Spinal cord (tissue), 10 donors: ENCODE results near the gene PACRG. TPM values are rescaled to one million over a fixed set of nuclear protein-coding genes. Genes with fewer than 3 reads are reported as not detected.
A peak's percentile ranks its signal among the peaks of the same experiment; 100 is the strongest.

ENCODE experiments used
- DNase-seq, 6 donors: peaks; one replicate each; pipeline versions ENCODE4 v3.0.0 to v3.0.0-alpha.2; 2013 to 2015; ENCODE audit warnings: low spot score in 6 of 6, low read depth in 4 of 6
- H3K27ac ChIP-seq: one replicate; pipeline ENCODE4 v1.5.1; 2013; ENCODE audit warnings: low read depth, low read length, control low read depth
- H3K27me3 ChIP-seq: one replicate; pipeline ENCODE4 v1.6.1; 2013; ENCODE audit warnings: low read length; ENCODE audit not compliant: control insufficient read depth, insufficient read depth
- H3K36me3 ChIP-seq: one replicate; pipeline ENCODE4 v1.6.1; 2013; ENCODE audit warnings: low read length; ENCODE audit not compliant: control insufficient read depth, insufficient read depth
- H3K4me1 ChIP-seq: one replicate; pipeline ENCODE4 v1.6.1; 2013; ENCODE audit warnings: low read length; ENCODE audit not compliant: control insufficient read depth, insufficient read depth
- H3K4me3 ChIP-seq: one replicate; pipeline ENCODE4 v1.5.1; 2013; ENCODE audit warnings: low read depth, low read length, control low read depth
- H3K9me3 ChIP-seq: one replicate; pipeline ENCODE4 v1.6.1; 2013; ENCODE audit warnings: low read length; ENCODE audit not compliant: control insufficient read depth, insufficient read depth
- WGBS: methylation state at CpG from one replicate; pipeline ENCODE4 v1.1.5; 2013; ENCODE audit warnings: missing lambda C conversion rate; ENCODE audit not compliant: insufficient coverage; 5-methylcytosine and 5-hydroxymethylcytosine counted together
- polyA plus RNA-seq, 2 donors: library from polyadenylated mRNA; unstranded; fragments of 120-200 nt; gene quantifications; one replicate each; pipeline ENCODE4 v1.2.1, GENCODE V29; 2013; ENCODE audit not compliant: insufficient read length in 2 of 2
- total RNA-seq, 2 donors: library from RNA; depleted of rRNA in 1 of 2; stranded (reverse); fragments of 120-200 nt in 1 of 2; fragments of >200 nt in 1 of 2; gene quantifications; one replicate each; pipeline versions ENCODE4 v1.2.3 to v1.2.4, GENCODE V29; 2013 to 2014
- donor health status: healthy.

Gene PACRG
- total and polyA plus RNA-seq, 4 donors = 9.5 to 21.2 (median 17.8) TPM

DNA sequence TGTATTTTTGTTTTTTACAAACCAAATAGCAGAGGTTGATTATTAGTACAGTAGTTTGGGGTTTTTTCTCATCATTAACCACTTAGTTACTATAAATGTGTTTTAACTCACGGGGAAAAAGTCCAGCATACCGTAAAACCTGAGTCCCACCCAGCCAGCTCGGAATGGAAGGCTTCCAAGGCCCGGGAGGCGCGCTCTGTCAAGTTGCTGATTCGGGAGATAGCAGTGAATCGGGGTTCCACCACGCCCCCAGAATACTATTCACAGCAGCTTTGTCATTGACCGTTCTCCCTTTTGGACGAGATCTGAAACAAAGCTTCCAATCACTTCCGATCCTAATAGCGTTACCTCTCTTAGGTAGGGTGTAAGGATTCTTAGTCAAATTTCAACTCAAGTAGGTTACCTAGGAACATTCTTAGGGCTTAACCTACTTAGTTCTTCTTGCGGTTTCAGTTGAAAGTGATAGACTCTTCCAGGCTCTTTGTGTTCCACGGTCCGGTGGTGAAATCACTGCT lies 453.9 kb downstream of the PACRG start:
- Histone ChIP-seq H3K27ac (peak overlapping the region; percentile 77), H3K27me3 (no peaks in the 10 kb centered on the region)
- 69% methylated on average over 6 of the region's 16 CpGs for WGBS

GRCh38 chr6:163182696-163183095 lies 454.9 kb downstream of the PACRG start:
- no peak for DNase-seq
- Histone ChIP-seq H3K27me3 (no peaks in the 10 kb centered on the region), H3K9me3 (no peaks in the 10 kb centered on the region), H3K4me3 (no peak overlapping the region), H3K27ac (peak overlapping the region; percentile 77), H3K4me1 (peaks cover 58% of the 10 kb centered on the region), H3K36me3 (peaks cover 6% of the 10 kb centered on the region)
- WGBS = 88% methylated on average over 4 of the region's 7 CpGs

More for the DNA sequence above, 453.9 kb downstream of the PACRG start:
- DNase-seq = peak in 1 of 6 donors; percentile 29
- no peaks in the 10 kb centered on the region for H3K36me3 ChIP-seq
- H3K4me3 ChIP-seq = peak overlapping the region; percentile 24
- H3K9me3 ChIP-seq = no peaks in the 10 kb centered on the region
- H3K4me1 ChIP-seq = peaks cover 61% of the 10 kb centered on the region

DNA sequence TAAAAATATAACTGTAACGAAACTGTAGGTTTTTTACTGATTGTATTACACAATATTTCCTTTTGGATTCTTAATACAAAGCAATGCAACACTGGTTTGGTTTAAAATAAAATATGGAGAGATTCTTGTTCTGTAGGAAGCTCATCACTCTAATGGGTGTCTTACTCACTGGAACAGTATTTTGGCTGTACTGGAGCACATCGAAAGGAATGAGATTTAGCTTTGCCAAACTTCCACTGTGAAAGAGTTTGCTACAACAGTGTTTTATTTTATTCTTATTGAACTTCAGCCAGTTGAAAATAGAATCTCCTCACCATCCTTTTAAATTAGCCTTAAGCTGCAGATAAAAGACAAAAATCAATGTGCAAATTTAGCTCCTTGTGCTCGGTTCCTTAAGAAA lies 456.0 kb downstream of the PACRG start:
- Histone ChIP-seq H3K27me3 (no peaks in the 10 kb centered on the region), H3K4me1 (peaks cover 54% of the 10 kb centered on the region), H3K9me3 (no peaks in the 10 kb centered on the region), H3K27ac (peak overlapping the region; percentile 71), H3K36me3 (peaks cover 7% of the 10 kb centered on the region), H3K4me3 (peak overlapping the region; percentile 0)
- WGBS = no CpG with 5 or more reads among the region's 3 CpGs
- peak in 2 of 6 donors; percentile 41 to 58 for DNase-seq

GRCh38 chr6:163185744-163186143 lies 458.0 kb downstream of the PACRG start:
- no peaks in the 10 kb centered on the region for H3K9me3 ChIP-seq
- H3K4me3 ChIP-seq = no peak overlapping the region
- peak in 2 of 6 donors; percentile 45 to 49 for DNase-seq
- WGBS = 26% methylated on average over 3 of the region's 4 CpGs
- peaks cover 7% of the 10 kb centered on the region for H3K36me3 ChIP-seq
- peak overlapping the region; percentile 74 for H3K27ac ChIP-seq
- peaks cover 42% of the 10 kb centered on the region for H3K4me1 ChIP-seq
- no peaks in the 10 kb centered on the region for H3K27me3 ChIP-seq

DNA sequence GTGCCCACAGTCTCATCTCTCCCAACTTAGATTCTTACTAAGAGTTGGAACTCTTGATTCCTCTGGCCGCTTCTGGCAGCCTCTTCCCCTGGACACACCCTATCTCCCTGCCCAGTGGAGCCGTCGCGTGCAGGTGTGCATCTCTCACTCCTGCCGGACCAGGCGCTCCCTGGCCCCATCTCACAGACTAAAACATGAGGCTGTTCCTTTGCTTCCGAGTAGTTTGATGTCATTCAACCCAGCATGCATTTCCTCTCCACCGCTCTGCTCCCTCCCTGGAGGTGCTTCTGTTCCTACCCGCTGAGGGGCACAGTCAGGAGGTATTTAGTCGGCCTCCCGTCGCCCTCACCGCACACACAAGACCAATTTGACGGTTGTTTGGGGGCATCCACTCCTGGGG lies 458.8 kb downstream of the PACRG start:
- H3K4me1 ChIP-seq = peaks cover 38% of the 10 kb centered on the region
- DNase-seq = no peak
- H3K27ac ChIP-seq = peak overlapping the region; percentile 74
- H3K9me3 ChIP-seq = no peaks in the 10 kb centered on the region
- no peaks in the 10 kb centered on the region for H3K27me3 ChIP-seq
- peaks cover 7% of the 10 kb centered on the region for H3K36me3 ChIP-seq
- no peak overlapping the region for H3K4me3 ChIP-seq
- 74% methylated on average over 14 of the region's 14 CpGs for WGBS

- H3K4me3 ChIP-seq = no peak overlapping the region
- no peaks in the 10 kb centered on the region for H3K9me3 ChIP-seq
- H3K27me3 ChIP-seq = no peaks in the 10 kb centered on the region
- no peak for DNase-seq
- no peak overlapping the region for H3K27ac ChIP-seq
- peaks cover 7% of the 10 kb centered on the region for H3K36me3 ChIP-seq
- 98% methylated on average over 17 of the region's 17 CpGs for WGBS
- H3K4me1 ChIP-seq = peaks cover 40% of the 10 kb centered on the region
These were observed 459.4 kb downstream of the PACRG start for GRCh38 chr6:163187201-163187600.

DNA sequence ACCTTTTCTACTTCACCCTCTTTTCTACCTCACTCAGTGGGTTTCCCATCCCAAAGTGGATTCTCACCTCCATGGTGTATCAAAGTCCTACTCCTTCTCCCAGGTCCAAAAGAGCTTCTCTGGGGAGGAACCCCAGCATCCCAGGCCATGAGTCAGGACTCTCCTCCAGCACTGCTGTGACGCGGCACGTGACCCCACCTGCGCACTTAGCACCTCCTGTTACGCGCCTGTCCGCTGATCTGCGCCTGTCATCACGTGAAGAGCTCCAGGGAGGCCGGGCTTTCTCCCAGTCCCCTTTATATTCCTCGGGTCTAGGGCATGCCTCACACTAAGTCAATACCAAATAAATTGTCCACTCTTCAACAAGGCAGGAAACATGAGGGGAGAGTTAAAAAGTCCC lies 459.8 kb downstream of the PACRG start:
- H3K27me3 ChIP-seq = no peaks in the 10 kb centered on the region
- no peak overlapping the region for H3K4me3 ChIP-seq
- H3K36me3 ChIP-seq = peaks cover 7% of the 10 kb centered on the region
- H3K9me3 ChIP-seq = no peaks in the 10 kb centered on the region
- H3K27ac ChIP-seq = no peak overlapping the region
- no peak for DNase-seq
- peaks cover 41% of the 10 kb centered on the region for H3K4me1 ChIP-seq
- WGBS = over 99% methylated on average over 10 of the region's 11 CpGs

- Histone ChIP-seq H3K4me1 (peaks cover 37% of the 10 kb centered on the region), H3K27me3 (no peaks in the 10 kb centered on the region), H3K4me3 (no peak overlapping the region), H3K9me3 (no peaks in the 10 kb centered on the region), H3K36me3 (peaks cover 7% of the 10 kb centered on the region), H3K27ac (no peak overlapping the region)
- no peak for DNase-seq
- 100% methylated on average over 1 of the region's 6 CpGs for WGBS
These were observed 461.0 kb downstream of the PACRG start for GRCh38 chr6:163188746-163189145.

DNA sequence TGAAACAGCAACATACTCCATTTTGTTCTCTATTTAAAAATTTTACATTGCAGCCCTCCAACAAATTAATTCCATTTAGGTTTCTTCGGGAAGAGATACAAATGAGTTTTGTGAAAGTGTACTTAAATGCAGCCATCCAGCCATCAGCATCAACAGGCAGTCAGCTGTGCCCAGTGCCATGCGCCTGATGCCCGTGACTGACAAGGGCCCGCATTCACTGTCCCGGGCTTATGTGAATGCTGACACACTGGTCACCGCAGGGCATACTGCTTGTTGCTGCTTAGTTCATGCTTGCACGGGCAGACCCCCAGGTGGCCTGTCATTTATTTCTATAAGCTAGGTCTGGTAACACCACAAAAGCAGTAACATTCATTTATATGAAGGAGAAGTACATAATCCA lies 461.8 kb downstream of the PACRG start:
- peaks cover 37% of the 10 kb centered on the region for H3K4me1 ChIP-seq
- 71% methylated on average over 5 of the region's 7 CpGs for WGBS
- peaks cover 7% of the 10 kb centered on the region for H3K36me3 ChIP-seq
- H3K4me3 ChIP-seq = no peak overlapping the region
- H3K27ac ChIP-seq = no peak overlapping the region
- peak in 1 of 6 donors; percentile 50 for DNase-seq
- no peaks in the 10 kb centered on the region for H3K27me3 ChIP-seq
- H3K9me3 ChIP-seq = no peaks in the 10 kb centered on the region

GRCh38 chr6:163190786-163191185 lies 463.0 kb downstream of the PACRG start:
- H3K9me3 ChIP-seq = no peaks in the 10 kb centered on the region
- peak overlapping the region; percentile 83 for H3K27ac ChIP-seq
- H3K4me1 ChIP-seq = peaks cover 28% of the 10 kb centered on the region
- no peaks in the 10 kb centered on the region for H3K27me3 ChIP-seq
- no peak overlapping the region for H3K4me3 ChIP-seq
- H3K36me3 ChIP-seq = peaks cover 12% of the 10 kb centered on the region
- WGBS = 100% methylated on average over 3 of the region's 4 CpGs
- DNase-seq = no peak
